Skeletal muscle cell (primary cell): ENCODE measurements around the gene ENOX1.

Experiments used
- DNase-seq: peaks from one replicate; pipeline ENCODE4 v3.0.0-alpha.2; 2010; ENCODE audit warnings: low read depth
- H3K4me3 ChIP-seq: 2 replicates; pipeline ENCODE4 v1.5.1; 2011; ENCODE audit warnings: low read depth, mild to moderate bottlenecking, control low read depth, low read length, moderate library complexity

ENOX1 gene

GRCh38 chr13:43687038-43687437 is 99.7 kb downstream of the ENOX1 start:
- H3K4me3 ChIP-seq, result no peak overlapping the region
- no peak for DNase-seq

GRCh38 chr13:43686557-43686956 is 100.2 kb downstream of the ENOX1 start:
- H3K4me3 ChIP-seq, result no peak overlapping the region
- peak; percentile 97 for DNase-seq

GRCh38 chr13:43684963-43685725 is 101.6 kb downstream of the ENOX1 start:
- peak; percentile 2 for DNase-seq
- H3K4me3 ChIP-seq, result no peak overlapping the region

- H3K4me3 ChIP-seq, result no peak overlapping the region
- no peak for DNase-seq
Measured at GRCh38 chr13:43682701-43683100, 104.1 kb downstream of the ENOX1 start.

- H3K4me3 ChIP-seq, result no peak overlapping the region
- no peak for DNase-seq
Measured at GRCh38 chr13:43676320-43676719, 110.5 kb downstream of the ENOX1 start.

- no peak for DNase-seq
- no peak overlapping the region for H3K4me3 ChIP-seq
Measured at GRCh38 chr13:43675577-43675976, 111.2 kb downstream of the ENOX1 start.

- H3K4me3 ChIP-seq, result no peak overlapping the region
- no peak for DNase-seq
Measured at GRCh38 chr13:43669964-43670363, 116.8 kb downstream of the ENOX1 start.

GRCh38 chr13:43669101-43669500 is 117.7 kb downstream of the ENOX1 start:
- DNase-seq, result no peak
- H3K4me3 ChIP-seq, result no peak overlapping the region

- no peak overlapping the region for H3K4me3 ChIP-seq
- DNase-seq, result no peak
Measured at GRCh38 chr13:43666403-43666802, 120.4 kb downstream of the ENOX1 start.

GRCh38 chr13:43665388-43665787 is 121.4 kb downstream of the ENOX1 start:
- H3K4me3 ChIP-seq, result no peak overlapping the region
- no peak for DNase-seq

- peak; percentile 62 for DNase-seq
- H3K4me3 ChIP-seq, result no peak overlapping the region
Measured at GRCh38 chr13:43664700-43665191, 122.0 kb downstream of the ENOX1 start.

GRCh38 chr13:43663474-43664090 is 123.2 kb downstream of the ENOX1 start:
- H3K4me3 ChIP-seq, result no peak overlapping the region
- DNase-seq, result peak; percentile 14

- DNase-seq, result no peak
Measured at GRCh38 chr13:43662976-43663375, 123.8 kb downstream of the ENOX1 start.

GRCh38 chr13:43661161-43661830 is 125.5 kb downstream of the ENOX1 start:
- no peak for DNase-seq
- H3K4me3 ChIP-seq, result no peak overlapping the region

More at GRCh38 chr13:43662976-43663375, 123.8 kb downstream of the ENOX1 start:
- H3K4me3 ChIP-seq, result no peak overlapping the region

- no peak for DNase-seq
- H3K4me3 ChIP-seq, result no peak overlapping the region
Measured at GRCh38 chr13:43657485-43657884, 129.3 kb downstream of the ENOX1 start.

GRCh38 chr13:43653980-43654379 is 132.8 kb downstream of the ENOX1 start:
- no peak overlapping the region for H3K4me3 ChIP-seq
- no peak for DNase-seq

GRCh38 chr13:43653395-43653794 is 133.4 kb downstream of the ENOX1 start:
- DNase-seq, result no peak
- H3K4me3 ChIP-seq, result no peak overlapping the region

GRCh38 chr13:43652760-43653159 is 134.0 kb downstream of the ENOX1 start:
- no peak for DNase-seq
- no peak overlapping the region for H3K4me3 ChIP-seq

- no peak overlapping the region for H3K4me3 ChIP-seq
- no peak for DNase-seq
Measured at GRCh38 chr13:43650882-43651281, 135.9 kb downstream of the ENOX1 start.

GRCh38 chr13:43648733-43649132 is 138.0 kb downstream of the ENOX1 start:
- DNase-seq, result no peak
- H3K4me3 ChIP-seq, result no peak overlapping the region
